Activated T-cell treated with anti-CD3 and anti-CD28 coated beads, Interleukin-2, amount 50 U/mL, for 4 hours (primary cell): ENCODE measurements around the gene ZNF445. TPM values are rescaled to one million over a fixed set of nuclear protein-coding genes. Genes with fewer than 3 reads are reported as not detected.
"Not testable (repeated sequence)": the region's sequence is repeated elsewhere in the genome, so short reads cannot be mapped to it uniquely, and the experiment has no call there.

Experiments used
- ATAC-seq, 2 donors: fragments of 200-7000 bp; cut with Tn5 transposase; one replicate each; pipeline ENCODE4 v1.10.0; 2021
- DNase-seq: peaks from one replicate; pipeline ENCODE4 v3.0.0-alpha.2; 2020
- H3K27me3 Mint-ChIP-seq: one replicate; pipeline ENCODE4 v1.8.0; 2021; ENCODE audit warnings: low read depth, mixed read lengths
- H3K36me3 Mint-ChIP-seq: one replicate; pipeline ENCODE4 v1.8.0; 2022; ENCODE audit warnings: mixed read lengths; ENCODE audit not compliant: insufficient read depth
- H3K4me1 Mint-ChIP-seq: one replicate; pipeline ENCODE4 v1.8.0; 2021; ENCODE audit warnings: low read depth, mixed read lengths
- H3K4me3 Mint-ChIP-seq: one replicate; pipeline ENCODE4 v1.8.0; 2021; ENCODE audit warnings: mild to moderate bottlenecking, moderate library complexity, mixed read lengths
- H3K9me3 Mint-ChIP-seq: one replicate; pipeline ENCODE4 v1.8.0; 2021; ENCODE audit warnings: mixed read lengths
- total RNA-seq, 3 donors: library from RNA; stranded (reverse); gene quantifications; one replicate each; pipeline ENCODE4 v1.2.1, GENCODE V29; 2021

Gene ZNF445
- total RNA-seq, 3 donors from 2014 or later: 7.5 to 9.4 (median 8.7) TPM

DNA sequence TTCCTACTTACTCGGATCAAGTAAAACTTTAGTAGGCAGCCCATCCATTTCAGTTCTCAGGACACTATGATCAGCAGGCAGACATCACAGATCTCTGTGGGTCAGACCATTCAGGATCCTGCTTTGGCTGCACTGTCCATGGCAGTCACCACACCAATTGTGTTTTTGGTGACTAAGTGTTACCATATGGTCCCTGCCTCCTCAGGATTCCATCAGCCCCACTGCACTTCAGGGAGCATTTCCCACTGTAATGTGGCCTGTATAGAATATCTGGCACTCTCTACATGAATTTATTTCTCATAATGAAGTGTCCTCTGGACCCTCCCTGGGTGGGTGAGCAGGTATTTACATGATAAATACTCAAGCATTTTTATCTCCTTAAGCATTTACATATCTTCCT, 41.3 kb downstream of the ZNF445 start:
- no peaks in the 10 kb centered on the region for H3K9me3 Mint-ChIP-seq
- H3K4me3 Mint-ChIP-seq: no peak overlapping the region
- no peak for DNase-seq
- no peak for ATAC-seq
- peaks cover 24% of the 10 kb centered on the region for H3K4me1 Mint-ChIP-seq
- H3K36me3 Mint-ChIP-seq: no peaks in the 10 kb centered on the region
- no peaks in the 10 kb centered on the region for H3K27me3 Mint-ChIP-seq

DNA sequence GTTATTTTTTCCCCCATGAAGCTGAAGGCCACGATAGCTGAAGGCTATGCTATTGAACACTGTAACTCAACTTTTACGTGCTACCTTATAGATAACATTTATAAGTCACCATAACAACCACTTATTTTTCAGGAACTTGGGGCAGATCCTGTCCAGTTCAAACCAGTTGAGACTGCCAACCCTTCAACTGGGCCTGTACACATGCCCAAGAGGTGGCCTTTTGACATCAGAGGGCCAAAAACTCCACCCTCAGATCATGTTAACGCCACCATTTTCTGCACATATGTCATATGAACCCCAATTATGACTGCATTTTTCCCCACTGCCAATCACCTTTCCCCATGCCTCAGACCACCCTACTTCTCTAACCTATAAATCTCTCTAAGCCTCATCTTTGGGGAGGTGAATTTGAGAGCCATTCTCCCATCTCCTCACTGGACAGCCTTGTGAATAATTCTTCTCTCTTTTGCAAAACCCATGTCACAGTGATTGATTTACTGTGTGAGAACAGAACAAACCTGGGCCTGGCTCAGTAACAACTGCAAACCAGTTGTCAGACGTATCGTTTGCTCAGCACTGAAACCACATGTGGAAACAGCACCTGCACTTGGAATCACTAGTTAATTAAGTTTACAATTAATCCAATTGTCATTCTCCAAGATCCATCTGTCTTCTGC, 42.5 kb downstream of the ZNF445 start:
- Mint-ChIP-seq H3K4me3 (no peak overlapping the region), H3K9me3 (no peaks in the 10 kb centered on the region), H3K36me3 (no peaks in the 10 kb centered on the region), H3K4me1 (peaks cover 13% of the 10 kb centered on the region), H3K27me3 (no peaks in the 10 kb centered on the region)
- ATAC-seq (no peak), DNase-seq (no peak)

- Mint-ChIP-seq H3K4me3 (no peak overlapping the region), H3K36me3 (no peaks in the 10 kb centered on the region), H3K4me1 (no peaks in the 10 kb centered on the region), H3K9me3 (no peaks in the 10 kb centered on the region), H3K27me3 (no peaks in the 10 kb centered on the region)
- DNase-seq (no peak), ATAC-seq (no peak)
Observed at GRCh38 chr3:44430466-44430865, 47.0 kb downstream of the ZNF445 start.

DNA sequence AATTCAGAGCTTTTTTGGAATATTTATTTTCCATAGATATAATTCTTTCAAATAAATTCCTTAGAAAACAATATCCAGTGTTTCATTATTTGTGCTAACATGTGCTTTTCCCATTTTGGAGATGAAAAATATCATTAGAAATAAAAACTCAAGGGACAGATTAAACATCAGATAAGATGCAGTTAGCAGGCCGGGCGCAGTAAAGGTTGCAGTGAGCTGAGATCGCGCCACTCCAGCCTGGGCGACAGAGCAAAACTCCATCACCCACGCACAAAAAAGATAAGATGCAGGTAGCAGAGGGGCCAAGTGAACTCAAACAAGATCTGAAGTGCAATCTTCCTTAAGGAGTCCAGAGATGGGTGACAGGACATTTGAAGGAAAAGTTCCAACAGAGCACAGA, 48.0 kb downstream of the ZNF445 start:
- ATAC-seq: no peak
- Mint-ChIP-seq H3K36me3 (no peaks in the 10 kb centered on the region), H3K27me3 (peaks cover 1% of the 10 kb centered on the region), H3K4me3 (no peak overlapping the region), H3K4me1 (no peaks in the 10 kb centered on the region), H3K9me3 (no peaks in the 10 kb centered on the region)
- no peak for DNase-seq

DNA sequence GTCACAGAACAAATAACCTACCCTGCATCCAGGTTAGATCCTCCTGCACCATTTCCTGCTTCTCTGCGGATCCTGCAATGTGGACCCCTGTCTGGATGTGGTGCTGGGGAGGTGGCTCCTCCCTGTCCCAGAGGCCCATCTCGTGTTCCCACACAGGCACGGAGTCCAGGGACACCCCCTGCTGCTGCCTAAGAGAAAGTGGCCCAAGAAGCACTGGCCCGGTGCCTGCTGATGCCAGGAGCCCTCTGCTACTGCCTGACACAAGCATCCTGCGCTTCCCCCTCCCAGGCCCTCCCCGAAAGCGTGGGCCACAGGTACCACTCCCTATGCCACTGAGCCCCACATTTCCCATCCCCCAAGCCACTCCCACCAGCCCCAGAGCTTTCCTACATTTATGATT, 48.6 kb downstream of the ZNF445 start:
- no peaks in the 10 kb centered on the region for H3K4me1 Mint-ChIP-seq
- H3K27me3 Mint-ChIP-seq: peaks cover 4% of the 10 kb centered on the region
- ATAC-seq (no peak), DNase-seq (no peak)
- H3K4me3 Mint-ChIP-seq: no peak overlapping the region
- no peaks in the 10 kb centered on the region for H3K36me3 Mint-ChIP-seq
- H3K9me3 Mint-ChIP-seq: no peaks in the 10 kb centered on the region

DNA sequence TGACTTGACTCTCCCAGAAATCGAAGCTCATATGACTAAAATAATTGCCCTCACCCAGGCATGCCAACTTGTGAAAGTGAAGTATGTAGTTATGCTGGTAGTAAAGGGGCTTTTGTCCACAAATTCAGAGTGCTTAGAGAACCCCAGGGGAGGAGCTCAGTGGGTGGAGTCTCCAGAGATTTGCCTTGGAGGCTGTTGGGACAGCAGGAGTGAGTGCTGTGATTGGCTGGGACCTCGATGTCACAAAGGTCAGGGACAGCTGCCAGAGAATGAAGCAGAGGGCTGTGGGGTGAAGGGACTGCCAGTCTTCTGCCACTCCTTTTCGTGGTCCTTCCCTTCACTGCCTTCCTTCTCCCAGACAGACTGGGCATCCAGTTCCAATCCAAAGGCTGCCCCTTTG, 49.8 kb downstream of the ZNF445 start:
- no peaks in the 10 kb centered on the region for H3K4me1 Mint-ChIP-seq
- no peak overlapping the region for H3K4me3 Mint-ChIP-seq
- DNase-seq (no peak), ATAC-seq (no peak)
- no peaks in the 10 kb centered on the region for H3K9me3 Mint-ChIP-seq
- H3K27me3 Mint-ChIP-seq: peaks cover 4% of the 10 kb centered on the region
- no peaks in the 10 kb centered on the region for H3K36me3 Mint-ChIP-seq

DNA sequence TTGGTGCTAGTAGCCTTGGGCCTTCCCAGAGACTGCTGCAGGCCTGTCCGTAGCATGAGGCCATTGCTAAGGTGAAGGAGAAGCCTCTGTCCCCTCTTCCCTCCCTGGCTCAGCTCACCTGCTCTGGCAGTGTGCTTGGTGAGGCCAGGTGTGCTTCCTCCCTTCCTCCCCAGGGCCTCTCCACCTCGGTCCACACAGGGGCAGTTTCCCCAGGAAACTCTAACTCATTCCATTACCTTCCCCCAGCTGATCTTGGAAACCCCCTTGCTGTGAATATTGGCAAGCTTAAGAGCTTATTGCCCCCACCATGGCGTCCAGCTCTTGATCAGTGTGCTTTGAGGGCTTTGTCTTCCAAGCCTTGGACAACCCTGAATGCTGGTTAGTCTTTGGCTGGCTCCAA, 52.7 kb downstream of the ZNF445 start:
- Mint-ChIP-seq H3K4me1 (no peaks in the 10 kb centered on the region), H3K9me3 (no peaks in the 10 kb centered on the region)
- no peak for ATAC-seq

DNA sequence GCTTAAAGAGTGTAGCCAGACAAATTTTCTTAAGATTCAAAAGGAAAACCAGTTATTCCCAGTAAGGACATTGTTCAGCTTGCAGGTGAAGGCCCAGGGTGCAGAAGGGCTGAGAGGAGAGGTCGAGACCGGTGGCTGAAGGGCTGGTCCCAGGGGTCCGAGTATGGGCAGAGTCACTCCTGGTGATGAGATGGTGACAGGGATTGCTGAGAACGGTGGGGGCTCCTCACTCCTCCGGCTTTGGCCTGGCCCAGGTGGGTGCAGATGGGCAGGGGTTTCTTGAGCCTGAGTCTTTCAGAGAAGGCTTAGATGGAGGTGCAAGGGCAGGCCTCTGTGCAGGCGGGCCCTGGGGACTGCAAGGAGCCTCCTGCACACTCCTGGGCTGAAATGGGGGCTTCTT, 56.2 kb downstream of the ZNF445 start:
- Mint-ChIP-seq H3K27me3 (peaks cover 6% of the 10 kb centered on the region), H3K9me3 (no peaks in the 10 kb centered on the region), H3K4me1 (no peaks in the 10 kb centered on the region), H3K4me3 (no peak overlapping the region), H3K36me3 (no peaks in the 10 kb centered on the region)
- ATAC-seq (no peak), DNase-seq (no peak)

More for the DNA sequence above, 52.7 kb downstream of the ZNF445 start:
- Mint-ChIP-seq H3K4me3 (no peak overlapping the region), H3K27me3 (peaks cover 6% of the 10 kb centered on the region), H3K36me3 (no peaks in the 10 kb centered on the region)
- DNase-seq: no peak

GRCh38 chr3:44420676-44421075, 56.8 kb downstream of the ZNF445 start:
- DNase-seq: no peak
- Mint-ChIP-seq H3K9me3 (no peaks in the 10 kb centered on the region), H3K36me3 (no peaks in the 10 kb centered on the region), H3K4me3 (no peak overlapping the region), H3K27me3 (peaks cover 6% of the 10 kb centered on the region), H3K4me1 (no peaks in the 10 kb centered on the region)
- no peak for ATAC-seq

GRCh38 chr3:44419923-44420650, 57.4 kb downstream of the ZNF445 start:
- DNase-seq: no peak
- Mint-ChIP-seq H3K9me3 (no peaks in the 10 kb centered on the region), H3K27me3 (peaks cover 6% of the 10 kb centered on the region), H3K4me1 (no peaks in the 10 kb centered on the region), H3K4me3 (no peak overlapping the region), H3K36me3 (no peaks in the 10 kb centered on the region)
- ATAC-seq: no peak

GRCh38 chr3:44419116-44419922, 58.2 kb downstream of the ZNF445 start:
- no peaks in the 10 kb centered on the region for H3K36me3 Mint-ChIP-seq
- peaks cover 3% of the 10 kb centered on the region for H3K27me3 Mint-ChIP-seq
- ATAC-seq (no peak), DNase-seq (no peak)
- H3K4me3 Mint-ChIP-seq: no peak overlapping the region
- no peaks in the 10 kb centered on the region for H3K4me1 Mint-ChIP-seq
- no peaks in the 10 kb centered on the region for H3K9me3 Mint-ChIP-seq

DNA sequence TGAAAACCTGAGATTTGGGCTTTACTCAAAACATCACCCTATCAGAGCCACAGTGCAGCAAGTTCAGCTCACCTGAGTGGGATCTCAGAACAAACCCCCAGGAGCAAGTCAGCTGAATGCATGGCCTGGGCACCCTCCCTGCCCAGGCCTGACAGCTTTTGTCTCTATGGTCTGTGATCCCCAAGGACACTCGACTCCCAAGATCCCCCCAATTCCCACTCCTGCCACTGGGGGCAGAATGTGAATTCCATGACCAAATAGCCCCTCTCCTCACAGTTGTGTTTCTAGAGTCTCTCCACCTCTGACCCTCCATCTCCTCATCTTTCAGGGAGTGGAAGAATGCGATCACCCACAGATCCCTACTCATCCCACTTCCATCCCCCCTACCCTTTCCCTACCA, 58.9 kb downstream of the ZNF445 start:
- no peaks in the 10 kb centered on the region for H3K4me1 Mint-ChIP-seq
- H3K4me3 Mint-ChIP-seq: no peak overlapping the region
- H3K9me3 Mint-ChIP-seq: no peaks in the 10 kb centered on the region
- no peak for ATAC-seq
- H3K36me3 Mint-ChIP-seq: no peaks in the 10 kb centered on the region
- DNase-seq: no peak
- H3K27me3 Mint-ChIP-seq: peaks cover 2% of the 10 kb centered on the region

DNA sequence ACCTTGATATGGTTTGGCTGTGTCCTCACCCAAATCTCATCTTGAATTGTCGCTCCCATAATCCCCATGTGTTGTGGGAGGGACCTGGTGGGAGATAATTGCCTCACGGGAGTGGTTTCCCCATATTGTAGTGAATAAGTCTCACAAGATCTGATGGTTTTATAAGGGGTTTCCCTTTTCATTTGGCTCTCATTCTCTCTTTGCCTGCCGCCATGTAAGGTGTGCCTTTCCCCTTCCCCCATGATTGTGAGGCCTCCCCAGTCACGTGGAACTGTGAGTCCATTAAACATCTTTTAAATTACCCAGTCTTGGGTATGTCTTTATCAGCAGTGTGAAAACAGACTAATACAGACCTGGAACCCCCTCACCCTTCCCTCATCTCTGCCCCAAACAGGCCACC, 59.4 kb downstream of the ZNF445 start:
- not testable (repeated sequence) for DNase-seq, H3K9me3 Mint-ChIP-seq, H3K36me3 Mint-ChIP-seq, H3K27me3 Mint-ChIP-seq, ATAC-seq, H3K4me1 Mint-ChIP-seq, H3K4me3 Mint-ChIP-seq

- H3K27me3 Mint-ChIP-seq: no peaks in the 10 kb centered on the region
- no peaks in the 10 kb centered on the region for H3K36me3 Mint-ChIP-seq
- DNase-seq (no peak), ATAC-seq (no peak)
- no peaks in the 10 kb centered on the region for H3K4me1 Mint-ChIP-seq
- no peaks in the 10 kb centered on the region for H3K9me3 Mint-ChIP-seq
- H3K4me3 Mint-ChIP-seq: no peak overlapping the region
Observed at GRCh38 chr3:44416031-44417030, 61.1 kb downstream of the ZNF445 start.
